HG03439 (cell line): ENCODE measurements around the gene PCK1.

Experiments used
- ATAC-seq: cut with Tn5 transposase; IDR thresholded peaks from one replicate; pipeline ENCODE4 v1.9.1; 2021; ENCODE audit warnings: mild to moderate bottlenecking, moderate library complexity; ENCODE audit not compliant: unreplicated experiment

Gene PCK1

DNA sequence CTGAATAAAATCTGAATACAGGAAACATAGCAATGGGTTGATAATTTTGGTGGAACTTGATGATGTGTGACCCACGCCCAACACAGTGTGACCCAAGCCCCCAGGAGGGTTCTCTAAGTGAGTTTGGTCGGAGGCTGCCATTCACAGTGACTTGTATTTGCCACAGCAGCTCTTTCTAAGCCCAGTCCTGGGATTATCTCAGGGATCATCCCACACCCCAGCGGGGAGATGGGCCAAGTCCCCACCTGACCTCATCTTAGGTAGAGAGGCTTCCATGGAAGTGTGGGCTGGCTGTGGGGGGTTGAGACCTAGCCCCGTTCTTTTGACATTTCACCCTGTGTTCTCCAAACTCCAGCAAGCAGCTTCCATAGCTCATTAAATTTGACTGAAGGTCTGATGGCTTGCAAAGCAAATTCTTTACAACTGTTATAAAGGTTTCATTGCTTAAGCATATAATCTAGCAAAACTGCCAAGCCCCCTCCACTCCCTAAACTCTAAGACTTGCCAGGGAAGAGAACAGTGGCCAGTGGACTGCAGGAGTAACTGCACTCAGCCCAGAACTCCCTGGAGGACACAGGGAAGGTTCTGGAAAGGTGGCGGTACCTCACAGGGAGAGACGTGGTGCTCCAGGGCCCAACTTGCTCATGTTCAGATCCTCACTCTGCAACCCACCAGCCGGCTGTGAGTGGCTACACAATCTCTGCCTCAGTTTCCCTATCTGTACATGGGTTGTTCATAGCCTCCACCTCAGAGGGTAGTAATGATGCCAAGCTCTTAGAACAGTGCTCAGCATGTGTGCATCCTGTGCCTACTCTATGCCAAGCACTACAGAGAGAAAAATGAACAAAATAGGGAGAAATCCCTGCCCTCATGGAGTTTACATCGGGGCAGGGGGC, 1.0 kb upstream of the PCK1 start:
- no peak for ATAC-seq

DNA sequence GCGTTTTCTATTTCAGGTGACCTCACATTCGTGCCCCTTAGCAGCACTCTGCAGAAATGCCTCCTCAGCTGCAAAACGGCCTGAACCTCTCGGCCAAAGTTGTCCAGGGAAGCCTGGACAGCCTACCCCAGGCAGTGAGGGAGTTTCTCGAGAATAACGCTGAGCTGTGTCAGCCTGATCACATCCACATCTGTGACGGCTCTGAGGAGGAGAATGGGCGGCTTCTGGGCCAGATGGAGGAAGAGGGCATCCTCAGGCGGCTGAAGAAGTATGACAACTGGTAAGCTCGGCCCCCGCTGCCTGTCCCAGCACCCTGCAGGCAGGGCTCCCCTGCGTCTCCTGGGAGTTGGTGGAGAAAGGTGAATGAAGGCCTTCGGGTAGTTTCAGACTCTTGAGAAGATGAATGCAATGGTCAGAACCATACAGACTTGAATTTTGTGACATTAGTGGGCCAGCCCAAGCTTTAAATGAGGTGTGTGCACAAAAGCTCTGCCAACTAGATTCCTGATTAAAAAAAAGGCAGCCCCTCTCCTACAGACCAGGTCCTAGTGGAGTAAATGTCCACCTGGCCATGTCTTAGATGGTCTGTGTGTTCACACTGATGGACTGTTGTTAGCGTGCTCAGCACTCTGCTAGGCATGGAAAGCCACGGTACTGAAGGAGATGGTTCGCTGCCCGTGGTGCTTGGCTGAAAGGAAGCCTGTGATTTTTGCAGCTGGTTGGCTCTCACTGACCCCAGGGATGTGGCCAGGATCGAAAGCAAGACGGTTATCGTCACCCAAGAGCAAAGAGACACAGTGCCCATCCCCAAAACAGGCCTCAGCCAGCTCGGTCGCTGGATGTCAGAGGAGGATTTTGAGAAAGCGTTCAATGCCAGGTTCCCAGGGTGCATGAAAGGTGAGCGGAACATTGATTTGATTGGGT, 708 bp downstream of the PCK1 start:
- no peak for ATAC-seq

DNA sequence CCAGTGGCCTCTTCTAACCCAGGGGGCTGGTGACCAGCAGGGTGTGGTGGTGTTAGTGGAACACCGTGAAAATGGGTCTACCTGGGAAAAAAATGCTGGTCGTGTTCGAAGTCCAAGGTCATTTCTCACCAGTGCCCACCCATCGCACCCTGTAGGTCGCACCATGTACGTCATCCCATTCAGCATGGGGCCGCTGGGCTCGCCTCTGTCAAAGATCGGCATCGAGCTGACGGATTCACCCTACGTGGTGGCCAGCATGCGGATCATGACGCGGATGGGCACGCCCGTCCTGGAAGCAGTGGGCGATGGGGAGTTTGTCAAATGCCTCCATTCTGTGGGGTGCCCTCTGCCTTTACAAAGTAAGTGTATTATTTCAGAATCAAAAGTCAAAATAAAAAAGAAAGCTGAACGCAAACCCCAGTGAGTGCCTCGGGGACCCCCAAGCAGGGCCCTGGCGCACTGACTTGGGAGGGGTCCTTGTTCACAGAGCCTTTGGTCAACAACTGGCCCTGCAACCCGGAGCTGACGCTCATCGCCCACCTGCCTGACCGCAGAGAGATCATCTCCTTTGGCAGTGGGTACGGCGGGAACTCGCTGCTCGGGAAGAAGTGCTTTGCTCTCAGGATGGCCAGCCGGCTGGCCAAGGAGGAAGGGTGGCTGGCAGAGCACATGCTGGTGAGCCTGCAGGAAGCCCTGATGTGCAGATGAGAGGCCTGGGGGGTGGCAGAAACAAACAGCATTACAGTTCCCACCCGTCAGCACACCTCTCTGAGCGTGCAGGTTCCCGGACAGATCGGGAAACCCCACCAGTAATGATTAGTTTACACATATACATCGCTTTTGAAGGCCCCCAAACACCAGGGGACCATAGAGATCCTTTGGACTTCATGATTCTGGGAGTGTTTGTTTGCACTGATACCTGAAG, 1.9 kb downstream of the PCK1 start:
- ATAC-seq = no peak

DNA sequence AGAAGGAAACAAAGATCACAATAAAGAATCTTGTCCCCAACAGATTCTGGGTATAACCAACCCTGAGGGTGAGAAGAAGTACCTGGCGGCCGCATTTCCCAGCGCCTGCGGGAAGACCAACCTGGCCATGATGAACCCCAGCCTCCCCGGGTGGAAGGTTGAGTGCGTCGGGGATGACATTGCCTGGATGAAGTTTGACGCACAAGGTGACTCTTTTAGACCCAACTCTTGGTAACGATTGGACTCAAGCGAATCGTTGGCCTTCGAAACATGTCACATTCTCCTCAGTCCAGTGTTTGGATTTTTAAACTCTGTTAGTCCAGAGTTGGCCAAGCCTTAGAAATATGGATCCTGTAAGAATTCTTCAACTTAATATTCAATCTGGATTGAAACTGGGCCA, 2.6 kb downstream of the PCK1 start:
- no peak for ATAC-seq

DNA sequence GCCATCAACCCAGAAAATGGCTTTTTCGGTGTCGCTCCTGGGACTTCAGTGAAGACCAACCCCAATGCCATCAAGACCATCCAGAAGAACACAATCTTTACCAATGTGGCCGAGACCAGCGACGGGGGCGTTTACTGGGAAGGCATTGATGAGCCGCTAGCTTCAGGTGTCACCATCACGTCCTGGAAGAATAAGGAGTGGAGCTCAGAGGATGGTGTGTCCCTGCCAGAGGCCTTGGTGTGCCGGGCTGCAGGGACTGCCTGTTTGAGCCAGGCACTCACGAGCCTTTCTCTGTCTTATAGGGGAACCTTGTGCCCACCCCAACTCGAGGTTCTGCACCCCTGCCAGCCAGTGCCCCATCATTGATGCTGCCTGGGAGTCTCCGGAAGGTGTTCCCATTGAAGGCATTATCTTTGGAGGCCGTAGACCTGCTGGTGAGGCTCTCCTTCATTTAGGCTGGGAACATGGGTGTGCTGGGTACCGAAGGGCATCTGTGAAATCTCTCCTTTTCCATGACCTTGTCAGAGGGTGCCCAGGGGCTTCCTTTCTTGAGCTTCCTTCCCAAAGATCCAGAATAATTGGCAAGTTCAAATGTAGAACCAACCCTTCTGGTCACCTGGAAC, 3.4 kb downstream of the PCK1 start:
- no peak for ATAC-seq

DNA sequence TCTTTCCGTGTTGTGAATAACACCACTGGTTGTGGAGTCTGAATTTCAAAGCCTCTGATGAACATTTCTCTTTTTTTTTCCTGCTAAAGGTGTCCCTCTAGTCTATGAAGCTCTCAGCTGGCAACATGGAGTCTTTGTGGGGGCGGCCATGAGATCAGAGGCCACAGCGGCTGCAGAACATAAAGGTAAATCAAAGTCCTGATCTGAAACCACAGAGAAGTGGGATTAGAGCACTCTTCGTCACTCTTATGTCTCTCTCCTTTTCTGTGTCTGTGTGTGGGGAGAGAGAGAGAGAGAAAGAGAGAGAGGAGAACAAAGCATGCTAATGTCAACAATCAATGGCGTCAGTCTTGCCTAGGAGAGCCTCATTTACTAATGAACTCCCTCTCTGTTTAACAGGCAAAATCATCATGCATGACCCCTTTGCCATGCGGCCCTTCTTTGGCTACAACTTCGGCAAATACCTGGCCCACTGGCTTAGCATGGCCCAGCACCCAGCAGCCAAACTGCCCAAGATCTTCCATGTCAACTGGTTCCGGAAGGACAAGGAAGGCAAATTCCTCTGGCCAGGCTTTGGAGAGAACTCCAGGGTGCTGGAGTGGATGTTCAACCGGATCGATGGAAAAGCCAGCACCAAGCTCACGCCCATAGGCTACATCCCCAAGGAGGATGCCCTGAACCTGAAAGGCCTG, 4.2 kb downstream of the PCK1 start:
- no peak for ATAC-seq

DNA sequence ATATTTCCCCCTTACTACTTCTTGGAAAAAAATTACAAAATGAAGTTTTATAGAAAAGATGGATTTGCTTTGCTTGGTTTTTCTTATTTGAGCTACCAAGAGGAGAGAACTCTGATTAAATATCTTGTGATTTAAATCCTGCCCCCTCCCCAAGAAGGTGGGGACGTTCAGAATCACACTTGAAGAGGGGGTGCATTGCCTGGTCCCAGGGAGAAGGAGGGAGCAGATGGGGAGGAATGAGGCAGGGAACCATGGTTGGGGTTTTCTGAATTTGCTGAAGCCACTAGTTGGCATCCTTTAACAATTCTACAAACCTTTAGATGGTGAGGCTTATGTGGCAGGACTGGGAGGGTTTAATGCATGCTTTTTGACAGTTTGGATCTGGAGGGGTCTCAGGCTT, 5.5 kb downstream of the PCK1 start:
- ATAC-seq = no peak

DNA sequence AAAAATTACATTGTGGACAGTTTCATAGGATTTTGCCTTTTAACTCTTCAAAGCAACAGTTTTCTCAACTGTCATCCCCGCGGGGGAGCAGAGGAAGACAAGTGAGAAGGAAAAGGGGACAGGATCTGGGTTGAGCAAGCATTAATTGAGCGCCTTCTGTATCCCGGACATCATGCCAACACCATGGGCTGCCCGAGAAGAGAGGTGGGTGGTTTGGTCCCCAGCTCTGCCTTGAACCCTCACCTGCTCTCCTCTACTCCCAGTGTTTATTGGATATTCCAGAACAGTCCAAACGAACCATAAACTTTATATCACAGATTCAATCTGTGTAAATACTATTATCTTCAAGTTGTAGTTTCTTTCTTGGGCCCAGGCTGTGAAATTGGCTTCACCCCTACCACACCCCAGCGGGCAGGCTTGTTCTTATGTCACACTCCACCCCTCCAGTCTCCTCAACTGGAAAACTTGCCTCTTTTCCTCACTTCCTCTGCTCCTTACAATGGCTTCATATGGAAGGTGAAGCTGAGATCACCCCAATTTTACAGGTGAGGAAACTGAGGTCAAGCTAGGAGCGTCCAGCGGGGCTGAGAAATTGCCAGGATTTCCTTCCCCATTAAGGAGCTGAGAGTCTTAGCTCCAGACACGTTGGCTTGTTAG, 6.0 kb downstream of the PCK1 start:
- ATAC-seq = no peak

DNA sequence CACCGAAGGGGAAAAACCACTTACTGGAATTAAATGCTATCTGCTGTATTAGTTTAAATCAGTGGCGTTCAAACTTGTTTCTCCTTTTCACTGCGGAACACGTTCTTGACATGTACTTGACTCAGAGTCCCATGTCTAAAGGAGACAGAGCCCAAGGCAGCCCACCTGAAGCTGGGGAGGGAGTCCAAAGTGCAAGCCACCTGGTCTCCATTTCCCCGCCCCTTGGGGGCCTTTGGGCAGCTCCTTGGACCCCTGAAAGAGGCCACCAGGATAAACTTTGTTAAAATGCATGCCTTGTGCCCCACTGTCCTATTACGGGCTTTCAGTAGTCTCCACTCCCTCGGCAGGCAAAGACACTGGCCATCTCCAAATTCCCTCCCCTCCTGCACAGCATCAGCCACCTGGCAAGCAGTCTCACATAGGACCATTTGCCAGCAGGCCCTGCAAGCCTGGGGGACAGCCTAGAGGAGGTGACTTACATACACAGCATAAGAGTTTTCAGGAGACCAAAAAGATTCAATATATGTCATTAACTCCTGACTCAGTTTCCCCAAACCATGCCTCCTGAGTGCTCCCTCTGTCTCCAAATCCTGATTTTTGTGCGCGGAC, 6.7 kb downstream of the PCK1 start:
- ATAC-seq = no peak

DNA sequence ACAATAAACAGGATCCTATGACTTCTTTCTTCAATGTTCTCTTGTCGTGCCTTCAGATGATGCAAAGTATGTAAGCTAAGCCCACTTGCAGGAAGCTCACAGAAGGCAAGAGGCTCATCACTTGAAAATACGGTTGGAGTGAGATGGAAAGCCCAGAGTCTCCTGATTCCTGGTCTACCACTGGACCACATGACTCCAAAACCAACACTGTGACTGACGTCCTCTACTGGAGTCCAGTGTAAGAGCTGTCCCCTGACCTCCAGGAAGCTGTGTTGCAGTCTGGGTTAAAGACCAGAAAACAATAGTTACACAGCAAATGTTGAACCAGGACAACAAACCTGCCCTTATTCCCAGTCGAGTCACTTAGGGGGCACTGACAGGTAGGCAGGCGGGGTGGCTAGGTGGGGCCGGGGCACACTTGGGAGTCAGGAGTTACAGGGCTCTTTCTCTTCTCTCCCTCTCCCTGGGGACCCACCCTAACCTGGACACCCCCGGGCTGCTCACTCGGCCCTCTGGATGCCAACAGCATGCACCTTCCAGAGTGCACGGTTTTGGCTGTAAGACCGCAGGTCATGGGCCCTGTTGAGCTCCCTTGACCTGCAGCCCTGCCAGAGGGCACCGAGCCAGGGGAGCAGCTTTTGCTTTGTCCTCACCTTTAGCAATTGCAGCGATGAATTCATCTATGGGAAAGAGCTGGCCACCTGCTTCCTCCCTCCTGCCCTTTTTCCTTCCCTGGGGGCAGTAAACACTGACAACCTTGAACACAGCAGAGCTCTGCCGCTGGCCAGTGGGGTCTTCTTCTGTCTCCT, 7.4 kb downstream of the PCK1 start:
- ATAC-seq = no peak

DNA sequence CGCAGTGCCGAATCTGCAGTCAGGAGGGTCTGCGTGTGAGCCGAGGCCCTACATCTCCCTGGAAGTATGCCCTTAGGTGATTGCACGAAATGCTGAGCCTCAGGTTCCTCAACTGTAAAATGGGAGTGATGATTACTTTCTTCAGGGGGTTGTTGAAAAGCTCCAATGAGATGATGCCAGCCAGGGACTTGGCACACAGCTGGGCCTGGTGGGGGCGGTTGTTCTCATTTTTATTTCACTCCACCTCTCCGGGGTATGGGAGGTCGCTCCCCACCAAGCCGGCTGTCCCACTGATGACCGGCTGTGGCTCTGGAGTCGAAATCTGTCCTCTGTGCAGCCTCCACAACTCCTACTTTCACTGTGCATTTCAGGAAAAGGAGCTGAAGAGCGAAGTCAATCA, 8.1 kb downstream of the PCK1 start:
- ATAC-seq = no peak

DNA sequence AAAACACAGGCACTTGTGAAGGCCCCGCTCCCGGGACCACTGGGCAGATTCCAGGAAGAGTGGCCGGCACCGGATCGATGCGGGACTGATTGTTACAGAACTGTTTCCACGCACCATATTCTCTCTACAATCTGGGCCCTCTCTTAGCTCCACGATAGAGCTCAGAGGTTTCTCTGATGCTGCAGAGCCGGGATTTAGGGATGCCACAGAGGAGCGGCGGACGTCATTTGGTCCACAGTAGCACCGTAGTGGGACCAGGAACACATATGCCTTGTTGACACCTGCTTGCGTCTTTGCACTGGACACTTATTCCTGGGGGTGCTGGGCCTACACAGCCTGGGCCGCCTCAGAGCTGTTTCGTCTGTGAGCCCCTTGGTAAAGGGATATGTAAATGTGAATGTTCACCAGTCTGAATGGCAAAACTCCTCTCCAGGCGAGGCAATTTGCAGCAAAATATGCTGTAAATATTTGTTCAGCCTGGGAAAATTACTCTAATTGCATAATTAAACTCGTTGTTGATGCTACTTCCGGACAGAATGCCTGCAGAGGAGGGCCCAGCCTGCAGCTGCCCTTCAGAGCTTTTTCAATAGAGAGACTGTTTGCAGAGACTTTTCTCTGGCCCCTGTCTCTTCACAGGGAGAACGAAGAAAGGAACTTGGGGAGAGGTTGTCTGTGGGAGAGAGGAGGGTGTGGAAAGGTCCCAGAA, 9.4 kb downstream of the PCK1 start:
- no peak for ATAC-seq

DNA sequence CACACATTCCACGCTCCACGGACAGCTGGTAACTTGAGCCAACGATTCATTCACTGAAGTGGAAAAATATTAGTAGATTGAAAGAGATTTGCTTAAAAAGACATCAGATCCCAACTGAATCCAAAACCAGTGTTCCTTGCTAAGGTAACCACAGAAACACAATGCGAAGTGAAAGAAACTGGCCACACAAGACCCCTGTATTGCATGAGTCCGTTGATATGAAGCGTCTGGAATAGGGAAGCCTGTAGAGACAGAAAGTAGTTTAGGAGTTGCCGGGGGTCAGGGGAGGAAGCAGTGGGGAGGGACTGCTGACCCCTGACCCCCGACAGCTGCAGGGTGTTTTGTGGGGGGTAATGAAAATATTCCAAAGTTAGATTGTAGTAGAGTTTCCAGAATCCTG, 10.0 kb downstream of the PCK1 start:
- ATAC-seq = no peak

DNA sequence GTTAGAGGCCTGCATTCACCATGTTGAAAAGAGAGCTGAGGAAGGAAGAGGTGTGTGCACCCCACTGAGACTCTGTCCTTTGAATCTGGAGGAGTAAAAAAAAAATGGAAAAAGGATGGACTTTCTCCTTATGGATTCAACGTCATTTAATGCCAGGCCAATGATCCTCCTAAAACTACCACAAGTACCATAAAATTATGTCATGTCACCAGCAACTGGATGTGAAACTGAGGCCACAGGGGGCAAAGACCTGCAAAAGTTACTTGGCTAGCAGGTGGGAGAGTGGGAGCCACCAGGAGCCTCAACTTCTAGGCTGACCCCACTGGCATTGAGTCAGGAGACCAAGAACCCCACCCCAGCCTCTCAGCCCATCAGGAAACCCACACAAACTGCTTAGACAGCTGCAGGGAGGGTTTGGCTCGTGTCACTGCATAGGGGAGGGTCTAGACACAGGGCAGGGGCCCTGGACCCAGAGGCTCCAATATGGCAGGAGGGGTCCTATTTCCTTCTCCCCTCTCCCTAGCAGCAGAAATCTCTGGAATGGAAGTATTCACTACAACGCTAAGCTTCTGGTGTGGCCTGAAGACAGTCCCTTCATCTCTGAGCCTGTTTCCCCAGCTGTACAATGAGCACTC, 11.0 kb downstream of the PCK1 start:
- ATAC-seq = no peak

DNA sequence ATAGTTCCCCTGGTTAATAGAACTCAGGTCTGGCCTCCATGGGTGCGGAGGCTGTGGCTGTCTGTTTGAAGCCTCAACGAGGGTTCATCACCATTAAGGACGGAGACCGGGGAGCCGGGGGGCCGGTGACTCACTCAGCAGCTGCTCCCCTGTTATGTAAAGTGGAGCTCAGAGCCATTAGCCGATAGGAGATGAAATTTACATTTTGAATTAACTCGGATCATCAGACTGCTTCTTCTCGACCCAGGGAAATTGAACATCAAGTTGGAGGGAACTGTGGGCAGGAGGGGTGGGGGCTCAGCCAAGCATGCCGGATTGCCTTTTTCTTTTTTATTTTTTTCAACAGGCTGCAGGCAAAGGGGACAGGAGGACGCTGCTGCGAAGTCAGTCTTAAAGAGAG, 12.3 kb downstream of the PCK1 start:
- no peak for ATAC-seq

DNA sequence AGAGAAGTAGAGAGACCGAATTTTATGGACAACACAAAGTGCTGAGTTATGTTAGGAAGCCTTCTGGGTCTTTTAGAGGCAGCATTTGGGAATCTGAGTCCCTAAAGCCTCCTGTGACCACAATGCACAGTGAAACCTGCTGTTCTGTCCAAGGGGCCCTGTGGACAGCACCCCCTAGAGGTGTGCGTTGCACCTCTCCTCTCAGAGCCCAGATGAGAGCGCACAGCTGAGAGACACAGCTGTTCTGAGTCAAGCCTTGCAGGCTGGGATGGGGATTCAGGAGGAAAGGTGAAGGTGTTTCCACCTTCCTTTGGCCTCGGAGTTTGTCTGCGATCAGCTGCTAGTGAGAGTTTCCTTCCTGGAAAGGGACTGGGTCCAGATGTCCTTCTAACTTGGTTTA, 13.0 kb downstream of the PCK1 start:
- ATAC-seq = no peak

DNA sequence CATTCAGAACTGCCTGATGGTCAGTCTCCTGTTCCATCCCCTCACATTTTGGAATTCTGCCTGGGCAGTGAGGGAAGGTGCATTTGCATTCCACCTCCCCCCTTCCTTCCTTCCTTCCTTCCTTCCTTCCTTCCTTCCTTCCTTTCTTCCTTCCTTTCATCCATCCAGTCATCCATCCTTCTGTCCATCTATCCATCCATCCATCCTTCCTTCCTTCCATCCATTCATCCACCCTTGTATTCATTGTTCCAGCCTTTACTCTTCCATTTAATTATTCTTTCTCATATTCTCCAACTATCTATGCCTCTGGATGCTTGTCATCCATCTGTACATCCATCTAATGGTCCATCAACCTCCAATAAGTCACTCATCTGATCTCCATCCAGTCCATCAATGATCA, 14.0 kb downstream of the PCK1 start:
- no peak for ATAC-seq
